Mucosa of rectum (tissue), 2 donors: Measurements from ENCODE around the gene CLK2.
"Not testable (repeated sequence)": the region's sequence is repeated elsewhere in the genome, so short reads cannot be mapped to it uniquely, and the experiment has no call there.

Experiments
- H3K27ac ChIP-seq, 2 donors: one replicate each; pipeline ENCODE4 v1.7.0; 2013; ENCODE audit warnings: inconsistent platforms in 2 of 2, low read depth in 2 of 2, low read length in 2 of 2
- H3K27me3 ChIP-seq, 2 donors: one replicate each; pipeline ENCODE4 v1.7.0; 2013; ENCODE audit warnings: low read length in 2 of 2; ENCODE audit not compliant: control insufficient read depth in 2 of 2, insufficient read depth in 2 of 2
- H3K36me3 ChIP-seq, 2 donors: one replicate each; pipeline ENCODE4 v1.7.0; 2013; ENCODE audit warnings: low read length in 2 of 2; ENCODE audit not compliant: control insufficient read depth in 2 of 2, insufficient read depth in 2 of 2
- H3K4me1 ChIP-seq, 2 donors: one replicate each; pipeline ENCODE4 v1.7.0; 2013; ENCODE audit warnings: low read length in 2 of 2, mild to moderate bottlenecking in 1 of 2; ENCODE audit not compliant: control insufficient read depth in 2 of 2, insufficient read depth in 2 of 2
- H3K4me3 ChIP-seq, 2 donors: one replicate each; pipeline ENCODE4 v1.7.0; 2013; ENCODE audit warnings: low read length in 2 of 2
- H3K9ac ChIP-seq, 2 donors: one replicate each; pipeline ENCODE4 v1.7.0; 2013; ENCODE audit warnings: low read length in 2 of 2, low read depth in 1 of 2, mild to moderate bottlenecking in 1 of 2
- H3K9me3 ChIP-seq, 2 donors: one replicate each; pipeline ENCODE4 v1.7.0; 2013; ENCODE audit warnings: low read length in 2 of 2; ENCODE audit not compliant: control insufficient read depth in 2 of 2
- donor health status: healthy.
- donor health status: Normal muscosa, but diverticular disease.

The CLK2 gene

DNA sequence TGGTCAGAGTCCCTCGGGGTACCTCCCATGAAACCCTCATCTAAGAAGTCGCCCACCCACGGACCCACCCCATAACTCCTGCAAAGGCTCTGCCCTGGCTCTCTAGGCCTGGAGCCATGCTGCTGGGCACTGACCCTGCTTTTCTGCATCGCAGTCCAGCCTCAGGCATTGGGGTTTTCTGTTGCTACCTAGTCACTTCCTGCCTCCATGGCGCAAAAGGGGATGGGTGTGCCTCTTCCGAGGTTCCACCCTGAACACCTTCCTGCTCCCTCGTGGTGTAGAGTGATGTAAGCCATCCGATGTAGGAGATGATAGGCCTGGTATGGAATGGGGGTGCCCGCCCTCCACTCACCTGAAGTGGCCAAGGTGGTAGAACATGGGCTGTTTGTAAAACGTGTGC, 58.6 kb downstream of the CLK2 start:
- H3K4me1 ChIP-seq, H3K9me3 ChIP-seq, H3K36me3 ChIP-seq, H3K27me3 ChIP-seq, H3K4me3 ChIP-seq, H3K27ac ChIP-seq, H3K9ac ChIP-seq: not testable (repeated sequence)
